GM10847 (cell line): Measurements from ENCODE around the gene ELL.
A peak's percentile ranks its signal among the peaks of the same experiment; 100 is the strongest.

Source experiments
- POLR2A ChIP-seq: IDR thresholded peaks from 2 replicates; pipeline ENCODE4 v1.6.1; 2011; ENCODE audit not compliant: insufficient read length; ENCODE audit errors: extremely low read depth

The ELL gene

DNA sequence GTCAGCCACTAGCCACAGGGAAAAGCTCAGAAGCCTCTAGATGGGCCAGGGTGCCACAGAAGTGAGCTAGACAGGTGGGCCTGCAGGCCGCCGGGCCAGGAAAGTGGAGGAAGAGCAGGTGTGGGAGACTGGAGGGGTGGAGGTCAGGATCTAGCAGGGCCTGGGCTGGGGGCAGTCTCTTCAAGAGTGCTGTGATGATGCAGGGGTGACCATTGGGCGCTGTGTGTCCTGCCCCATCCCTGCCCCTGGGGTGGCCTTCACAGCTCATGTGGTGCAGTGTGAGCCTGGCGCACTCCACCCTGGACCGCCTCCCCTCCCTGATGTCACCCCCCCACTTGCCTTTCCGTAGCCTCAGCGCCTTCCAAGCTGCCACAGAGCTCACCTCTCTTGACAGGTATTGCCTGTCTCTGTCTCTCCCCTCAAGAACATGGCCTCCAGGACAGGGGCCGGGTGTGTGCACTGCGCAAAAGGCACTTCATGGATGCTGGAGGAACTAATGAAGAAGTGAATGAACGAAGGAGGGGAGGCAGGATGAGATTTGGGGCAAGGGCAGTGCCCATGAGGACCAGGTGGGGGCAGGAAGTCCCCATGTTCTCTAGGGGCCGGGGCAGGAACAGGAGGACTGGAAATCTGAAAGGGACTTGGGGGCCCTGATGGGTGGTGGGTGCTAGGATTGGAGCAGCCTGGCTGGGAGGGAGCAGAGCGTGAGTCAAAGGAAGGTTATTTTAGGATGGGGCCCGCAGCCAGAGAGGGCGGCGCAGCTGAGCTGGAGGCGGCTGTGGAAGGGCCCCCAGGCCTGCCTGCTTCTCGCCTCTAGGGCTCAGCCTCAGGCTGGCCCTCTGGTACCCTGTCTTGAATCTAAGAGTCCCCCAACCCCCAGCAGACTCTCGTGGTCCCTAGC lies 96.1 kb downstream of the ELL start:
- TF ChIP-seq POLR2A = no peak

DNA sequence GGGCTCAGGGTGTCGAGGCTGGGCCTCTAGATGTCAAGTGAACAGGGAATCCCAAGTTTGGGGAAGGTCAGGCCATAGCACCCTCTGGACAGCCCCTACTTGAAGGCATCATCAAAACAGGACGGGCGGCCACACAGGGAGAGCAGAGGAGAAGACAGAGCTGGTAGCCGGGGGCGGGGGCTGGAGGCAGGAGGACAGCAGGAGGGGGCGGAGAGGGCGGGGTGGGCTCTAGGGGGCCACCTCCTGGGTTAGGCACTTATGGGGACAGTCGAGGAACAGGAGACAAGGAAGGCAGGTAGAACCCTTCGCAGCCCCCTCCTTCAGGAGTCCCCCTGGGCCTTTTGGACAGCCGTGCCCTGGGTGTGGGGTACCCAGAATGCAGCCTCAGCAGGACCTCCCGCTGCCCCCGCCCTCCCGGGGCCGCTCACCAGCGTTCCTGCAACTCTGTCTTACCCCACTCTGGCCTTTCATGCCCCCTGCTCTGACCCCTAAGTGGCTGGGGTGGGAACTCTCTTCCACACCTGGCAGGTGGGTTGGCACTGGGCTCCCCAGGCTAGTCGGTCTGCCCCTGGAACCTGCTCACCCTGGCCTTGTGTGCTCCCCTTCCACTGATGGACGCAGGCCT lies 96.9 kb downstream of the ELL start:
- TF ChIP-seq POLR2A = no peak

DNA sequence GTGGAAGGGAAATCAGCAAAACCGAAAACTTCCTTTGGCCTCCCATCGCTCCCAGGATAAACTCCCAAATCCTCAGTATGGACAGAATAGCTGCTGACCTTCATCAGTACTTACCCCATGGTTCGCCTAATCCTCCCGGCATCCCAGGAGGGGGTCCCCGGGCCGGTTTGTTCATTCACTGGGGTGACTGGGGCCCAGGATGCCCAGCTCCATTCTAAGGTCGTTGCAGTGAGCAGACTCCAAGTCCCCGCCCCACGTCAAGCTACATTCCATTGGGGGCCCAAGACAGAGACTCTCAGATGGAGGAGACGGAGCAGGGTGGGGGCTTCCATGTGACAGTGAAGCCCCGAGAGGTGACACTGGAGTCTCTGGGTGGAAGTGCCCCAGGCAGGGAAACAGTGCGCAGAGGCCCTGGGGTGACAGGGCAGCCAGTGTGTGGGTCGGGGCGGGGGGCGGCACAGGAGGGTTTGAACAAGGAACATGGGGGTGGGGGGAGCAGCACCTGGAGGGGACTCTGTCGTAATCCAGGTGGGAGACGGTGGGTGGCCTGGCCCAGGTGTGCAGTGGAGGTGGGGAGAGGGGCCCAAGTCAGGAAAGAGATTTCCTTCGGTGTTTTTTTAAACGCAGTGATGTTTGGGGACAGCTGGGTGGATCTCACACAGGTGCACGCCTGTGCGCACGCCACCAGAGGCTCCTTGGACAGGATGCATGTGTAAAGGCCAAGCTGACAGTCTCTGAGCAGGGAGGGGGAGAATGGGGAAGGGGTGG lies 97.6 kb downstream of the ELL start:
- TF ChIP-seq POLR2A = no peak

DNA sequence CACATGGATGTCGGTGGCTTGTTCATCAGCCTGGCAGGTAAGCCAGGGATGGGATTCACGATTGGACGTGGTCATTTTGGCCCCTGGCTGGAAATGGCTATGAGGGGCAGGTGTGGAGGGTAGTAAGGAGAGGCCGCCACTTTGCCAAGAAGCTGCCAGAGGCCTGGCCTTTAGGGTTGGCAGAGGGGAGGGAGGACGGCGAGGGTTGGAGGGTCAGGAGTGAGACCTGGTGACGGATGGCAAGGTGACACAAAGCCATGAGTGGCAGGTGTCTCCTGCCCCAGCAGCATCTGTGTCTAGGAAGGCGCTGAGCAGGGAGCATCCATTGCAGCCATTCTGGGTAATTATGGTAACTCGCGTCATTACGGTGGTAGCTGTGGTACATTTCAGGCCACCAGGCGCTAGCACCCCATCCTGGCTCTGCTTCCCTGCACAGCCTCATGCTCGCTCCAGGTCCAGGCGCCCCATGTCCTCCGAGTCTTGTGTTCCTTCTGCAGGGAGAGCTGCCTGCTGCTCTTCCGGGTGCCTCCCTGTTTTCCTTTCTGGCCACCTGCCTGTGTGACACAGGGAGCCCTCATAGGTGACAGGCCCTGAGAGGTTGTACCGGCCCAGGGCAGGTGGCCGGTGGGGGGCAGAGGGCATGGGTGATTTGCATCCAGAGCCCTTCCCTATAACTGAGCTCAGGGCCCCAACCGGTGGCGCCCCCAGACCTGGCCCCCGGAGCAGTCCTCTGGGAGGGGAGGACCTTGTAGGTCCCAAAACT lies 98.4 kb downstream of the ELL start:
- TF ChIP-seq POLR2A = no peak

DNA sequence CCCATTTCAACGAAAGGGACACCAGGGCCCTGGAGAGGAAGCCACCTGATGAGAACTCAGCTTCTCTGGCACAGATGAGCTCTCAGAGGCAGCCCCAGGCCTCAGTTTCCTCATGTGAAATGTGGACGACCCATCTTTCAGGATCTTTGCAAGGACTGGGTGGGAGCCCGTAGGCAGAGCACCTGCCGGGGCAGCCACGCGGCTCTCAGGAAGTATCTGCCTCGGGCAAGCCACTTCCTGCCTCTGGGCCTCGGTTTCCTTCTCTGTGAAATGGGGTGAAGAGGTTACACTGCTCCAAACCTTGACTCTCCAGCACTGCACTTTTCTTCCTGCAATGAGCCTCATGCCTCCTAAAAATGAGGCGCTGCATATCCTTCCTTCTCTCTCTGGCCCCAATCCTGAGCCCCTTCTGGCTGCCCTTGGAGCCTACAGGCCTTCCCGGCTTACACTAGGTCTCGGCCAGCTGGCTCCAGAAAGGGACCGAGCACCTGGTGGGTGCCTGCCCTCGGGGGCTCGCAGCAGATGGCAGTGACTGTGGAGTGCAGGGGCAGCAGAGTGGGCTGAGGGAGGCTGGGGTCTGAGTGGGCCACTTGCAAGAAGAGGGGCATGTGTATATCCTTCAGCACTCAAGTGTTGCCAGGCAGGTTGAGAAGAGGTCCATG lies 99.2 kb downstream of the ELL start:
- TF ChIP-seq POLR2A = no peak

DNA sequence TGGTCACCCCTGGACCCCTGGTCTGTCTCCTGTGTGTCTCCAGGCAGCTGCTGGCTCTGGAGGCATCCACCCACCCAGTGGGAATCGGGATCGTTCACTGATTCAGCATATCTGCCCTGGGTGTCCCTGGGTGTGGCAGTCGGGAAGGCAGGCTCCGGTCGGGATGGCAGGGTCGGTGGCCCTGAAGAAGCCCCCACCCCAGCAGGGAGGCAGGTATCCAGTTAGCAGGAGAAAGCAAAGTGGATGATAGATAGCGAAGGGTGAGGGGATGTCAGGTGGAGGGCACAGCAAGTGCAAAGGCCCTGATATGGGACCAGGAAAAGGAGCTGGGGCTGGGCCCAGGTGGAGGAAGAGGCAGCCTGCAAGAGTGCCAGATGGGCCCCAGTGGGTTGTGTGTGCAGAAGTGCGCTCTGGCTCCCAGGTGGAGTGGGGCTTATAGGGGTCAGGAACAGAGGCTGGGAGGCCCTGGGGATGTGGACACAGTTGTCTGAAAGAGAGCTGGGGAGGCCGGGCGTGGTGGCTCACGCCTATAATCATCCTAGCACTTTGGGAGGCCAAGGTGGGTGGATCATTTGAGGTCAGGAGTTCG lies 100.4 kb downstream of the ELL start:
- no peak for TF ChIP-seq POLR2A

DNA sequence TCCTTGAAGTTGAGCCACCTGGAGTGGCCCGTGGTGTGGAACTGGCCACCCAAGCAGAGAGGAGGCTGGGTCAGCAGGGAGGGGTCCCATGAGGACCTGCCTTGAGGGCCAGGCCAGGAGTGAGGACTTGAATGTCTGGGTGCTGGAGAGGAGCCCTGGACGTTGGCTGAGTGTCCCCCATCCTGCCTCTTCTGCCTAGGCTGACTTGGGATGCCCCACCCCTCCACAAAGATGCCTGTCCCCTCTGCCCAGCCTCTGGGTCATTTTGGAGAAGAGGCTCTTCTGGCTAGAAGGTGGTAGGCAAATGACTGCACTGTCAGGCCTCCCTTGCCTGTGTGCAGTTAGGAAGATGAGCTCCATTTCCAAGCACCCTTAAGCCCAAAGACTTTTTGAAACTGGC lies 100.9 kb downstream of the ELL start:
- TF ChIP-seq POLR2A = no peak

DNA sequence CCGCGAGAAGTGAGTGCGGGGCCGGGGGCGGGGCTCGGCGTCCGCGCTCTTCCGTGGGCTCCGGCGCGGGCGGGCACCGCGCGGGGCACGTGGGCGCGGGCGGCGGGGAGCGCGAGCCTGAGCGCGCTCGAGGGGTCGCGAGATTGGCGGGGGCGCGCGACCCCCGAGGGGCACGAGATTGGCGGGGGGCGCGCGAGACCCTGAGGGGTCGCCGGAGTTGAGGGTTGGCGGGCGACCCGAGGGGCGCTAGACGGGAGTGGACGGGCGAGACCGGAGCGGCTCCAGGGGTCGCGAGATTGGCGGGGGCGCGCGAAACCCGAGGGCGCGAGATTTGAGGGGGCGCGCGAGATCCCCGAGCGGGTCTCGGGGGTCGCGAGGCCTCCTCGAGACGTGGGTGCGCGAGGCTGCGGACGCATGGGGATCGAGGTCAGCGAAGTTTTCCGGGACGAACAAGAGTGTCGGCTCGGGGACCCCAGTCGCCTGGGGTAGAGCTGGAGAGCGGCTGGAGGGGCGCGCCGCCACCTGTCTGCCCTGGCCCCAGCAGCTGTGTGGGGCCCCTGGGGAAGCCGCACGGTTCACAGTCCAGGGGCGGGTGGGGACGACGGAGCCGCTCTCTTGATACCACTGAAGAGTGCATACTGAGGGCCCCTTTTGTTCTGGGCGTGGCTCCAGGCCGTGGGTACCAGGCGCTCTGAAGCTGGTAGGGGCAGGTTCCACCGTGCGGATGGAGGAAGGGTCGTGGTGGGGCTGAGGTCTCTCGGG lies 102.0 kb downstream of the ELL start:
- TF ChIP-seq POLR2A = no peak

DNA sequence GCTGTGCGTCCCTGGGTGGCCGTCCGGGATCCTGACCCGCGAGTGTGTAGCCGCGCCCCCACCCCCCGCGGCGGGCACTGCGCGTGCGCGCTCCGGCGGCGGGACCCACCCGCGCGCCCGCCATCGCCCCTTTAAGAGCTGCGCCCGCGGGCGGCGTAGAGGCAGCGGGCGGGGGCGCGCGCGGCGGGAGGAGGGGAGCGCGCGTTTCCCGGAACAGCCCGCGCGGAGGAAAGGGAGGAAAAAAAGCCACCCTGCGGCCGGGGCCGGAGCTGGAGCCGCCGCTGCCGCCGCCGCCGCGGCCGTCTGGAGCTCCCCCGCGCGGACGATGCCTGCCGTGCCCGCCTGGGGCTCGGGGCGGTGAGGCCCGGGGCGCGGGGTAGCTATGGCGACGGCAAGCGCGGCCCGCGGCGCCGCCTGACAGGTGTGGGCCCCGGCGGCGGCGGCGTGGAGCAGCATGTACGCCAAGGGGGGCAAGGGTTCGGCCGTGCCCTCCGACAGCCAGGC lies 102.6 kb downstream of the ELL start, which contains the start of gene SSBP4:
SSBP4 (plus strand) TSS at position 204 of the 504 bp plus-strand sequence; CDS start at position 455, 251 bp downstream.
- TF ChIP-seq POLR2A = peak; percentile 11

DNA sequence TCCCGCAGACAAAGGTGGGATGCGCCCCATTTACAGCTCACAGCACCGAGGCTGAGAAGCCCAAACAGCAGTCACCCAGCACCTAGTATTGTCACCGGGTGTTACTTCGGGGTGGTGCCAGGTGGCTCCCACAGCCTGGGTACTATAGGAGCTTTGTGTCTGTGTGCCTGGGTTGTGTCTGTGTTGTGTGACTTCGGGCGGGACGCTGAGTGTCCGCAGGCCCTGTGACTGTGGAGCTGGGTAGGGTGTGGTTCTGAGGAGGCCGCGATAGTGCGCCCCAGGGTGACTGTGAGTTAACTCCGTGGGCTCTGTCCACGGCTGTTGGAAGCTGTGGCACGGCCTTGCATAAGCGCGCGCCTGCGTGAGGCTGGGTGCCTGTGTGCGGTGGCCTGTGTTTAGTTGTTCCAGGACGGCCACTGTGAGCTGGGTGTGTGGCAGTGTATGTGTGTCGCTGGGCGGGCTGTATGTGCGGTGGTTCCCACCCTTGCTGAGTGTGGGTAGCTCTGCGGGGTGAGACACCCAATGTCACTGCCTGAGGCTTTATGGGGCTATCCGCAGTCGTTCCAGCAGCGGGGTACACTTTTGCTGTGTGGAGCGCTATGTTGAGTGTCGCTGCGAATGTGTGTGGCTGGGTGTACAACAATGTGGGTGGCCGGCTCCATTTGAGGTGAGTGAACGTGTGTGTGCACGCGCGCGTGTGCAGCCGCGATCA lies 103.2 kb downstream of the ELL start:
- no peak for TF ChIP-seq POLR2A

DNA sequence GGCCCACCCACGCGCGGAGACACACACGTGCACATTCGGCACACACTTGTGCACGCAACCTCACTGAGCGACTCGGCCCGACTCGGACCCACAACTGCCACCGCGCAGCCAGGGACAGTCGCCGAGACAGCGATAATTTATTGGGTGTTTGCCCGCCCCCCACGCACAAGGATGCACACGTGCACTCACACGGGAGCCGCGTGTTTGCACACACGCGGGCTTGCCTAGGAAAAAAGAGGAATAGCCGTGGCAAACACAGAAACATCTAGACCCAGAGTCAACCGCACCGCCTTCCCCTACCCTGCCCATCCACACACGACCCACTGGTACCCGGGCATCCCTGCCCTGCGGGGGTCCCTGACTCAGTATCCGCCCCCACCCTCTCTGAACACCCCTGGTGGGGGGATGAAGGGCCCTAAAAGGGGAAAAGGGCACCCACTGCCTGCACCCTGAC lies 103.8 kb downstream of the ELL start:
- no peak for TF ChIP-seq POLR2A

DNA sequence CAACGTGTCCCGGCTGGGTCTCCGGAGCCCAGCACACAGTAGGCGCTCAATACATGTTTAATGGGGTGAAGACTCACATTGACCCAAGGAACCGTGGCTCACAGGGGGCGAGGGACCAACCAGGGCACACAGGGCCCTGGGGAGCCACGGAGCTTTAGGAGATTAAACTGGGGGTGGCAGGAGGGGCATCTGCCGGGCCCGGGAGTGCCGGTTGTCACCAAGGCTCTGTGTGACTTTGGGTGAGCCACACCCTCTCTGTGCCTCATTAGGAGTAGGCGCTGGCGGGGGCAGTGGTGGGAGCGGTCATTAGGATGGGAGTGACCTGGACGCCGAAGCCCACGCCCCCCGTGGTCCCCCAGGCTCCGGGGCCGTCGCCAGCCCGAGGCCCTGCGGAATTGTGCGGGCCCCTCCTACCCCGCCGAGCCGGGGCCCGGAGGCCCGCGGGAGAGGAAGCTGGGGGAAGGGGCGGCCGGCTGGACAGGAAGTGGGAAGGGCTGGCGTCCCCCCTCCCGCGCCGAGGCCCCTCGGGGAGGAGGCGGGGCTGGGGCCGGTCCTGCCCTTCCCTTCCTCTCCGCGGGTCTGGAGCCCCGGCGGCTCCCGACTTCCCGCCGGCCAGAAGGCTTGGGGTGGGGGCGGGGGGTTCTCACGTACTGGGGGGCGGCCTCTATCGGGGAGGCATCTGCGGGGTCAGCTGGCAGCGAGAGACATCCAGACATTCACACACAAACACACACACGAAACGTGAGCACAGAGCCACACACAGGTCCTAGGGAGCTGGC lies 104.4 kb downstream of the ELL start:
- TF ChIP-seq POLR2A = no peak
